HG02623 (cell line): ENCODE measurements around the gene PPIP5K1.

ENCODE experiments used
- ATAC-seq: cut with Tn5 transposase; IDR thresholded peaks from one replicate; pipeline ENCODE4 v1.9.1; 2021; ENCODE audit warnings: moderate library complexity; ENCODE audit not compliant: unreplicated experiment

PPIP5K1 gene

GRCh38 chr15:43519196-43519595, 70.8 kb downstream of the PPIP5K1 start:
- ATAC-seq: no peak

DNA sequence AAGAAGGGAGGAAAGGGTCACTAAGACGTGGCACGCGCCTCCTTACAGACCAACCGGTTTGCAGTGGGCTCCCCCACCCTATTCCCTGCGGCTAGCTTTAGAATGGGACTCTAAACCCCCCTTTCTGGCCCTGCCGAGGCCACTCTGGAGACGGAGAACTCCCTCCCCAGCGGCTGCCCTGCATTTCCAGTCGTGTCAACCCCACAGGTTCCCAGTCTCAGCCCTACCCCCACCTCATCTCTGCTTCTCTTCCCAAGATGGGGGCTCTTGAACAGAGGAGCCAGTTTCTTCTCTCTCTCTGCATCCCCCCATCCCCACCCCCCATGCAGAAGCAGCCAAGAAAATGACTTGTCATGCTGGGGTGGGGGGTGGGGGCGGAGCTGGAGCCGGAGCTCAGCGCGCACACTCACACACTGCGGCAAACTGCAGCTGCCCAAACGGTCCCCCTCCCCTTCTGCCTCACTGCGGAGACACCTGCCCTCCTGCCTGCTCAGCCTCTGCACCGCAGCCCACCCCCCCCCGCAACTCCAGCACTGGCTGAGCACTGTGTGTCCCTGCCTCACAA, 71.7 kb downstream of the PPIP5K1 start:
- ATAC-seq: no peak

DNA sequence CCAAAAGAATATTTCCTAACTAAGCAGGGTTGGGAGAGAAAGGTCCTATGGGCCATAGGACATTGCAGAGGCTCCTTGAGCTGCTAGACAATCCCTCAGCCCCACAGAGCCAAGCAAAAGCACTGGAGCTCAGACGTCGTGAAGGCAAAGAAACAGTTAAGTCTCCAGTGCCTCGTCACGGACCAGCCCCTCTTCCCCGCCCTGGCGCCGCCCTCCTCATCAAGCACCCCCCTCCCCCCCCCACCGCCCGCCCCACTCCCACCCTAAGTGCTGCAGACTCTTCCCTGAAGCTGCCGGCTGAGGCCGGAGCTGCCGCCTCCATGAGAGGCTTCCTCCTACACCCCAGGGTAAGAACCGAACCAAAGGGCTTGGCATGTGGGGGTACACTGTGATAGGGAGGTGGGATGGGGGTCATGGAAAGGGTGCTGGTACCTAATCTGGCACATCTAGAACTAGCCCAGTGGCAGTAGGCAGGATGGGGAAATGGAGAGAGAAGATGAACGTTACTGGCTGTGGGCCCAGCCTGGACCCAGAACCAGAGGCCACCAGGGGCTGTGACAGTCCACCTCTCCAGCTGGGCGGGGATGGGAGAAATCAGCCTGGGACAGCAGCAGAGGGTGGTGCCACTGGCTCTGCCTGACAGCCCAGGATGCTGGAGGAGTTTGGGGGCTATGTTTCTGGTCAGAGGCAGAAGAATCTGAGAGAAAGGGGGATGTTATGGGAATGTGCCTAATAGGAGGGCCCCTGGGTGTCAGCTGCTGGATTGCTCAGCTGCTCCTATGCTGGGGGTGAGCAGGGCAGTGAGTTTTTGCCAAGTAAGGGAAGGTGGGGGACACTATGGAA, 72.4 kb downstream of the PPIP5K1 start, which contains the start of gene MAP1A:
Gene MAP1A, plus strand, starts transcription at position 255 of the 843 bp plus-strand sequence. CDS start 3,866 bp downstream, outside the sequence.
- no peak for ATAC-seq

GRCh38 chr15:43516801-43517353, 73.1 kb downstream of the PPIP5K1 start:
- ATAC-seq: no peak

DNA sequence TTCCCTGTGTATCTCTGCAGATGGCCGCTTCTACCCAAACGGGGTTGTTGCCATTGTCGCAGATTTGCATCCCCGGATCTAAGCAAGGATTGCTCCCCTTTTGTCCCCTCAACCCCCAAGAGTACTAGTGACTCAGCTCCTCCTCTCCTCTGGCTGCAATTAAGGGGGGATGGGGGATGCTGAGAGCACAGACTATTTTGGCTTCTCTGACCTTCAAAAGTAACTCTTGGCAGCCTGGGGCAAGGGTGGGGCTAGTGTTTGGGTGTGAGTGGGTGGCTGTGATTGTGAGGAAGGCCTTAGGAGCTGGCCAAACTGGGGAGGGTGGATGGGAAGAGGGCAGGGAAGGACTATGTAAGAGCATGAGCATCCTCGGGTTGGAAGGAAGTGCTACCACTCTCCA, 73.8 kb downstream of the PPIP5K1 start:
- ATAC-seq: no peak

GRCh38 chr15:43515741-43516140, 74.3 kb downstream of the PPIP5K1 start:
- ATAC-seq: no peak

DNA sequence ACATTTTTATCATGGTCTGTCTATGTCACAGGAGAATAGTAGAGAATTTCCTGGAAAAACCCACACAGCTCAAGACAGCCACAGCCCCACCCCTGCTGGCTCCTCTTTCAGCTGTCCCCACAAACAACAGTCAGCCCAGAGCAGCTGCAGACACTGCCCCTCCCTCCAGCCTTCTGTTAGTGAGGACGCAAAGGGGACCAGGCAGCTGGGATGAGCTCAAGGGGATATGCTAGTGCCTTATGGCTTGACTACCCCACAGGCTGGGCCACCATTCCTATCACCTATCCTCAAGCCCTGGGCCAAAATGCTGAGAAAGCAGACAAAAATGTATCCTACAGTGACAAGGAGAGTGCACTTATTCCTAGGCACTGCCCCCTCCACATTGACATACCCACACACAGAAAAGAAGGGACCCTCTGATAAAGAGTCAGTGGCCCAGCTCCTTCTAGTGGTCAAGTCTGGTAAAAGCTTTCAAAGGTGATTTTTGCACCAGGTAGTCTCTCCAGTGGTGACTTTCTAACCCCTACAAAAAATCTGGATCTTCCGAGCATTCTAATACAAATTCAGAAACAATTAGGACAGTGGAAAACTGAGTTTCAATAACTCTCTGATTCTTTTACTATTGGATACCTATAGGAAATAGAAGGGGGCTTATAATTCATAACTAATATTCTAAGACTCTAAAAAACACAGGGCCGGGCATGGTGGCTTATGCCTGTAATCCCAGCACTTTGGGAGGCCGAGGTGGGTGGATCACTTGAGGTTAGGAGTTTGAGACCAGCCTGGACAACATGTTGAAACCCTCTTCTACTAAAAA, 75.6 kb downstream of the PPIP5K1 start:
- ATAC-seq: no peak

DNA sequence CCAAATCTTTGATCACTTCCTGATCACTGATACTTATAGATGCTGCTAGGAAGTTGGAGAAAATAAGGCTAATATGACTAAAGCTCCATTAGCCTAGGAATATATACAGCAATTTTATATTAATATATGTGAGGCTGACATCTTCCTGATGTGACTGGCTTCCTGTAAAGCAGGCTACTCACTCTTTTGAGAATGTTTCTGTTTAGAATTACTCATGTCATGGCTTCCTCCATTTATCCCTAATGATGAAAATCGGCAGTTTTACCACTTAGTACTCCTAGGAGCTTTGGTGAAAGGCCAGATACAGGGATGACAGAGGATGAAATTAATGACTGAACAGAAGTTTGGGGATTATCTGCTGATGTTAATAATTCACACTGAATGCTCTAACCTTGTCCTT, 76.5 kb downstream of the PPIP5K1 start:
- ATAC-seq: no peak

GRCh38 chr15:43511012-43511885, 78.8 kb downstream of the PPIP5K1 start:
- ATAC-seq: no peak

DNA sequence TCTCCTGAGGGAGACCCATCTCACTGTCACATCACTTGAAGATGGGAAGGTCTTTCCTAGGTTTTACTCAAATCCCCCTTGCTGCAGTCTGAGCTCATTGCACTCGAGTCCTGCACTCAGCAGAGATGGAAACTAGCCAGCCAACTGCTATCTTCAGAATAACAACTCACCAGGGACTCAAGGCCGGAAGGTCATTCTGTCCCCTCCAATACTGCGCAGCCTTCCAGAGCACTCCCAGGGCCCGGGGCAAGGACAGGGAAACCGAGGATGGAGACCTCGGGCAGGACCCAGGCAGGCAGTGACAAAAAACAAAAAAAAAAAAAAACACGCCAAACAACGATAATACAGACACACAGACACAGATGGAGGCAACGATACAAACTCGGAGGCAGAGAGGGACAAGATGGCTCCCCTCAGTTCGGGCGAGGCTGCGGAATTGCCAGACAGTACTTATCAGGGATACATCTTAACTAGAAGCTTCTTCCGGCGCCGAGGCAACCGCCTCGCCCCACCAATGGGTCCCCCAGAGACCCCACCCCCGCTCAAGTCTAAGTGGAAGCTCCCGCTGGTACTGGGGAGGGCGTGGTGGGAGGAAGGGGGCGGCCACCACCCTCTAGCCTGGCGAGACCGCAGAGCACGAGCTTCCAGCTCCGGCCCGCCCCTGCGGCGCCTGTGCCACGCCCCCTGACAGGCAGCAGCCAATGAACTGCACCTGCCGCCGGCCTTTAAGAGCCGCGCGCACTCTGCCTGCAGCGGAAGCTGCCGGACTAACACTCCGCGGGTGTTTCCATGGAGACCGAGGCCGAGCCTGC, 79.6 kb downstream of the PPIP5K1 start:
- ATAC-seq: peak; percentile 95

DNA sequence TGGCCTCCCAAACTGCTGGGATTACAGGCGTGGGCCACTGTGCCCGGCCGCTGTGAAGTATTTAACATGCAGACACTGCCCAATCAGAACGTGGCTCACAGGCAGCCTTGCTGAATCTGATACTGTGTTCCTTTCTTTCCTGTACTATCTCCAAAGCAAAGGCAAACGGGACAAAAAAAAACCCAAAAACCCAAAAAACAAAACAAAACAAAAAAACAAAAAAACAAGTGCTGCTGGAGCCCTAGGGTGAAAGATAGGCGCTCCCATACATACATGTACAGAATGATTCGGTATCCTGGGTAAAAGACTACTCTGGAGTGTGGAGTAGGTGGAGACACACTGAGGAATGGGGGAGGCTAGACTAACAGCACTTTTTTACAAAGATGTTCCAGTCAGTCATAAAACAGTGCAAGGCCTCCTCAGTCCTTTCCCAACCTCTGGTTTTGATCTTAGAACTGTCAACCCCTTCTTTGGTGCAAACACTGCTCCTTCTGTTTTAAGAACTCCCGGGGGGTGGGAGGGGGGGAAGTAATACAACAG, 80.3 kb downstream of the PPIP5K1 start:
- ATAC-seq: no peak

DNA sequence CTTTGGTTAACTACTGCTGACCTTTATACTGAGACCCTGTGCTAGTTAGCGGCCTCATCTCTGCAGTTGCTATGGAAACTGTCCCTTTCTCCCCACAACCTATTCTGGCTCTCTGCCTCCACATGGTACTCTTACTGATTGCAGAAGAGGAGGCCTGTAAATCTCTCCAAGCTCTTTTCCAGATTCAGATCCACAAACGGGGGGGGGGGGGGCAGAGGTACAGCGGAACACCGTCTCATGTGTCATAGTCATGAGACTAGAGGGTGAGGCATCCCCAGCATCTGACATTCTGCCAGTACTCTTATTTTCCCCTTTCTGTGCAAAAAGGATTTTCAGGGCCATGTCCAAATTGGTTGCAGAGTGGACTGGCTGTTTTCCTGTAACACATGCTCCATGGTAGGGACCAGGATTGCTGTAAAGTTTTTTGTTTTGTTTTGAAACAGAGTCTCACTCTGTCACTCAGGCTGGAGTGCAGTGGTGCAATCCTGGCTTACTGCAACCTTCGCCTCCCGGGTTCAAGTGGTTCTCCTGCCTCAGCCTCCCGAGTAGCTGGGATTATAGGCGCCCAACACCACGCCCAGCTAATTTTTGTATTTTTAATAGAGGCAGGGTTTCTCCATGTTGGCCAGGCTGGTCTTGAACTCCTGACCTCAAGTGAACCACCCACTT, 80.9 kb downstream of the PPIP5K1 start:
- no peak for ATAC-seq

DNA sequence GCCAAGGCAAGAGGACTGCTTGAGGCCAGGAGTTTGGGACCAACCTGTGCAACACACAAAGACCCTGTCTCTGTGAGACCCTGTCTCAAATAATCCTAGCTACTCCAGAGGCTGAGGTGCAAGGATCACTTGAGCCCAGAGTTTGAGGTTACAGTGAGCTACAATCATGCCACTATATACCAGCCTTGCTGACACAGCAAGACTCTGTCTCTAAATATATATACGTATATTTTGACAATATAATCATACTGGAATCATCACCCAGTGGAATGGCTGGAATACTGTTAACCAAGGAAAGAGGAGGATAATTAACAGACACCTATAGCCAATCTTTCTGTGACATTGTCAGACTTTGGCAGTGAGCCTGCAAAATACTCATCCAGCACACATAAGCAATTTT, 81.6 kb downstream of the PPIP5K1 start:
- no peak for ATAC-seq

GRCh38 chr15:43505738-43506137, 84.3 kb downstream of the PPIP5K1 start:
- no peak for ATAC-seq

GRCh38 chr15:43499635-43500034, 90.4 kb downstream of the PPIP5K1 start:
- ATAC-seq: no peak

DNA sequence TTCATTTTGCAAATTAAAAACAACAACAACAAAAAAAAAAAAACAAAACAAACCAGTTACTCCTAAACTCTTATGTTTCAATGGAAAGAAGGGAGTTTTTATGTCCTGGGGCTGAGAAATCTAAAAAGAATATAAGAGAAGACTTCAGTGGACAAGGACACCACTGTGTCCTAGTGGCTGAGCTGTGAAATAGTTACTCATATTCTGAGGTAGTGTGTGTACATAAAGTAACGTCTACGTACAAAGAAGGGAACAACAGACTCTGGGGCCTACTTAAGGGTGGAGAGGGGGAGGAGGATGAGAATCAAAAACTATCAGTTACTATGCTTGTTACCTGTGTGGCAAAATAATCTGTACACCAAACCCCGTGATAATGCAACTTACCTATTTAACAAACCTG, 91.0 kb downstream of the PPIP5K1 start:
- ATAC-seq: no peak

- no peak for ATAC-seq
Observed at GRCh38 chr15:43493703-43494472, 96.1 kb downstream of the PPIP5K1 start.
